Glutamatergic neuron (in vitro differentiated cells): ENCODE measurements around the gene NDST1. TPM values are rescaled to one million over a fixed set of nuclear protein-coding genes. Genes with fewer than 3 reads are reported as not detected.
A peak's percentile ranks its signal among the peaks of the same experiment; 100 is the strongest.

Experiments used
- DNase-seq: peaks from one replicate; pipeline ENCODE4 v3.0.0; 2022
- H3K27ac Mint-ChIP-seq: one replicate; pipeline ENCODE4 v1.8.0; 2020; ENCODE audit warnings: mild to moderate bottlenecking, mixed read lengths, inconsistent platforms; ENCODE audit not compliant: unreplicated experiment
- H3K27me3 Mint-ChIP-seq: one replicate; pipeline ENCODE4 v1.8.0; 2020; ENCODE audit warnings: mild to moderate bottlenecking, moderate library complexity, mixed read lengths, inconsistent platforms; ENCODE audit not compliant: unreplicated experiment
- H3K36me3 Mint-ChIP-seq: one replicate; pipeline ENCODE4 v1.8.0; 2020; ENCODE audit warnings: mild to moderate bottlenecking, mixed read lengths, inconsistent platforms; ENCODE audit not compliant: unreplicated experiment
- H3K4me1 Mint-ChIP-seq: one replicate; pipeline ENCODE4 v1.8.0; 2020; ENCODE audit warnings: mild to moderate bottlenecking, low read depth, mixed read lengths, inconsistent platforms; ENCODE audit not compliant: unreplicated experiment
- H3K4me3 Mint-ChIP-seq: one replicate; pipeline ENCODE4 v1.8.0; 2020; ENCODE audit warnings: mild to moderate bottlenecking, mixed read lengths, inconsistent platforms; ENCODE audit not compliant: unreplicated experiment
- H3K9me3 Mint-ChIP-seq: one replicate; pipeline ENCODE4 v1.8.0; 2020; ENCODE audit warnings: mild to moderate bottlenecking, moderate library complexity, mixed read lengths, inconsistent platforms; ENCODE audit not compliant: unreplicated experiment
- total RNA-seq: library from RNA; stranded (reverse); fragmentation: NEBNext Ultra II Directional; extraction: Animal tissue kit (Norgen Biotek cat#: 25700); gene quantifications from one replicate; pipeline ENCODE4 v1.2.1, GENCODE V29; 2021; ENCODE audit not compliant: unreplicated experiment
- TF ChIP-seq, protein P1 (sequence below): fragments of 200-600 bp; sonication (generic); IDR thresholded peaks from one replicate; pipeline ENCODE4 v1.5.0; 2021; ENCODE audit not compliant: partially characterized antibody, unreplicated experiment

The NDST1 gene
- total RNA-seq, 1 donor from 2014 or later: 160 TPM

- no peak overlapping the region for H3K4me3 Mint-ChIP-seq
- no peak for DNase-seq
- H3K9me3 Mint-ChIP-seq: peaks cover 9% of the 10 kb centered on the region
- H3K27me3 Mint-ChIP-seq: peaks cover 9% of the 10 kb centered on the region
- peaks cover 5% of the 10 kb centered on the region for H3K4me1 Mint-ChIP-seq
- peaks cover 5% of the 10 kb centered on the region for H3K36me3 Mint-ChIP-seq
- TF ChIP-seq, protein P1, sequence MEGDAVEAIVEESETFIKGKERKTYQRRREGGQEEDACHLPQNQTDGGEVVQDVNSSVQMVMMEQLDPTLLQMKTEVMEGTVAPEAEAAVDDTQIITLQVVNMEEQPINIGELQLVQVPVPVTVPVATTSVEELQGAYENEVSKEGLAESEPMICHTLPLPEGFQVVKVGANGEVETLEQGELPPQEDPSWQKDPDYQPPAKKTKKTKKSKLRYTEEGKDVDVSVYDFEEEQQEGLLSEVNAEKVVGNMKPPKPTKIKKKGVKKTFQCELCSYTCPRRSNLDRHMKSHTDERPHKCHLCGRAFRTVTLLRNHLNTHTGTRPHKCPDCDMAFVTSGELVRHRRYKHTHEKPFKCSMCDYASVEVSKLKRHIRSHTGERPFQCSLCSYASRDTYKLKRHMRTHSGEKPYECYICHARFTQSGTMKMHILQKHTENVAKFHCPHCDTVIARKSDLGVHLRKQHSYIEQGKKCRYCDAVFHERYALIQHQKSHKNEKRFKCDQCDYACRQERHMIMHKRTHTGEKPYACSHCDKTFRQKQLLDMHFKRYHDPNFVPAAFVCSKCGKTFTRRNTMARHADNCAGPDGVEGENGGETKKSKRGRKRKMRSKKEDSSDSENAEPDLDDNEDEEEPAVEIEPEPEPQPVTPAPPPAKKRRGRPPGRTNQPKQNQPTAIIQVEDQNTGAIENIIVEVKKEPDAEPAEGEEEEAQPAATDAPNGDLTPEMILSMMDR: no peak
- H3K27ac Mint-ChIP-seq: no peak overlapping the region
These were observed 32.9 kb downstream of the NDST1 start for GRCh38 chr5:150540615-150541396.

- Mint-ChIP-seq H3K36me3 (peaks cover 5% of the 10 kb centered on the region), H3K4me1 (peaks cover 5% of the 10 kb centered on the region), H3K9me3 (peaks cover 9% of the 10 kb centered on the region), H3K4me3 (no peak overlapping the region), H3K27me3 (peaks cover 9% of the 10 kb centered on the region), H3K27ac (no peak overlapping the region)
- TF ChIP-seq, protein P1: no peak
- DNase-seq: no peak
These were observed 33.4 kb downstream of the NDST1 start for GRCh38 chr5:150541397-150541675.

- Mint-ChIP-seq H3K27me3 (peaks cover 9% of the 10 kb centered on the region), H3K4me3 (no peak overlapping the region), H3K4me1 (peaks cover 5% of the 10 kb centered on the region), H3K36me3 (peaks cover 5% of the 10 kb centered on the region), H3K27ac (peak overlapping the region; percentile 48), H3K9me3 (peaks cover 9% of the 10 kb centered on the region)
- TF ChIP-seq, protein P1: no peak
- DNase-seq: no peak
These were observed 34.0 kb downstream of the NDST1 start for GRCh38 chr5:150541895-150542294.

- H3K9me3 Mint-ChIP-seq: peaks cover 6% of the 10 kb centered on the region
- peaks cover 5% of the 10 kb centered on the region for H3K4me1 Mint-ChIP-seq
- peak overlapping the region; percentile 24 for H3K27ac Mint-ChIP-seq
- no peak overlapping the region for H3K4me3 Mint-ChIP-seq
- no peak for DNase-seq
- TF ChIP-seq, protein P1: no peak
- H3K36me3 Mint-ChIP-seq: peaks cover 5% of the 10 kb centered on the region
- H3K27me3 Mint-ChIP-seq: peaks cover 4% of the 10 kb centered on the region
These were observed 35.1 kb downstream of the NDST1 start for GRCh38 chr5:150542933-150543445.

GRCh38 chr5:150544611-150545219 is 36.8 kb downstream of the NDST1 start:
- Mint-ChIP-seq H3K27me3 (peaks cover 6% of the 10 kb centered on the region), H3K4me1 (peaks cover 5% of the 10 kb centered on the region), H3K9me3 (peaks cover 5% of the 10 kb centered on the region), H3K27ac (no peak overlapping the region), H3K36me3 (peaks cover 5% of the 10 kb centered on the region), H3K4me3 (no peak overlapping the region)
- TF ChIP-seq, protein P1: peak; percentile 71
- peak; percentile 78 for DNase-seq
